Mesodermal cell (in vitro differentiated cells): Measurements from ENCODE around the gene TRABD.

Experiments used
- H3K27ac ChIP-seq: 2 replicates; pipeline ENCODE4 v1.7.0; 2013; ENCODE audit warnings: mild to moderate bottlenecking, low read depth, low read length, moderate library complexity; ENCODE audit not compliant: severe bottlenecking
- H3K36me3 ChIP-seq: 2 replicates; pipeline ENCODE4 v1.7.1; 2013; ENCODE audit warnings: mild to moderate bottlenecking, low read length, moderate library complexity; ENCODE audit not compliant: control insufficient read depth, insufficient read depth
- H3K4me1 ChIP-seq: one replicate; pipeline ENCODE4 v1.7.1; 2013; ENCODE audit warnings: mild to moderate bottlenecking, low read length; ENCODE audit not compliant: insufficient read depth, control insufficient read depth, poor library complexity, severe bottlenecking
- H3K4me3 ChIP-seq: 2 replicates; pipeline ENCODE4 v1.7.0; 2013; ENCODE audit warnings: low read length, control low read depth, mild to moderate bottlenecking; ENCODE audit not compliant: insufficient read depth, poor library complexity, severe bottlenecking; ENCODE audit errors: extremely low read depth
- H3K9me3 ChIP-seq: 2 replicates; pipeline ENCODE4 v1.7.1; 2013; ENCODE audit warnings: mild to moderate bottlenecking, low read length, moderate library complexity; ENCODE audit not compliant: control insufficient read depth
- WGBS, 2 experiments: methylation state at CpG; one replicate each; pipeline ENCODE4 v1.1.5; 2013; ENCODE audit warnings: missing lambda C conversion rate in 2 of 2; ENCODE audit not compliant: insufficient coverage in 2 of 2; 5-methylcytosine and 5-hydroxymethylcytosine counted together

The TRABD gene

GRCh38 chr22:50175921-50176849 lies 9.5 kb upstream of the TRABD start:
- H3K4me1 ChIP-seq = peaks cover 3% of the 10 kb centered on the region
- H3K4me3 ChIP-seq = no peak overlapping the region
- H3K36me3 ChIP-seq = no peaks in the 10 kb centered on the region
- 87 to 92% methylated on average over 21 to 22 of the region's 27 CpGs for WGBS, 2 experiments
- H3K9me3 ChIP-seq = no peaks in the 10 kb centered on the region
- H3K27ac ChIP-seq = no peak overlapping the region

- no peak overlapping the region for H3K27ac ChIP-seq
- 96 to 97% methylated on average over 71 to 74 of the region's 76 CpGs for WGBS, 2 experiments
- H3K36me3 ChIP-seq = no peaks in the 10 kb centered on the region
- H3K9me3 ChIP-seq = no peaks in the 10 kb centered on the region
- H3K4me3 ChIP-seq = no peak overlapping the region
- peaks cover 3% of the 10 kb centered on the region for H3K4me1 ChIP-seq
These were observed 8.7 kb upstream of the TRABD start for GRCh38 chr22:50176850-50177536.

- 95 to 97% methylated on average over 42 to 98 of the region's 98 CpGs for WGBS, 2 experiments
- Histone ChIP-seq H3K27ac (no peak overlapping the region), H3K4me1 (peaks cover 3% of the 10 kb centered on the region), H3K4me3 (no peak overlapping the region), H3K9me3 (no peaks in the 10 kb centered on the region), H3K36me3 (no peaks in the 10 kb centered on the region)
These were observed 7.9 kb upstream of the TRABD start for GRCh38 chr22:50177537-50178470.

- Histone ChIP-seq H3K4me1 (peaks cover 3% of the 10 kb centered on the region), H3K4me3 (no peak overlapping the region), H3K27ac (no peak overlapping the region), H3K36me3 (no peaks in the 10 kb centered on the region), H3K9me3 (no peaks in the 10 kb centered on the region)
- 91 to 97% methylated on average over 12 to 22 of the region's 22 CpGs for WGBS, 2 experiments
These were observed 7.2 kb upstream of the TRABD start for GRCh38 chr22:50178471-50178864.

- H3K36me3 ChIP-seq = no peaks in the 10 kb centered on the region
- WGBS, 2 experiments = 90 to 95% methylated on average over 57 to 58 of the region's 64 CpGs
- no peak overlapping the region for H3K27ac ChIP-seq
- H3K4me3 ChIP-seq = no peak overlapping the region
- H3K9me3 ChIP-seq = no peaks in the 10 kb centered on the region
- peaks cover 3% of the 10 kb centered on the region for H3K4me1 ChIP-seq
These were observed 6.5 kb upstream of the TRABD start for GRCh38 chr22:50178871-50179869.

- Histone ChIP-seq H3K9me3 (no peaks in the 10 kb centered on the region), H3K27ac (no peak overlapping the region), H3K36me3 (no peaks in the 10 kb centered on the region), H3K4me3 (no peak overlapping the region), H3K4me1 (peaks cover 8% of the 10 kb centered on the region)
- 92 to 94% methylated on average over 36 to 38 of the region's 39 CpGs for WGBS, 2 experiments
These were observed 5.6 kb upstream of the TRABD start for GRCh38 chr22:50179937-50180726.

GRCh38 chr22:50180727-50181521 lies 4.8 kb upstream of the TRABD start:
- Histone ChIP-seq H3K4me3 (no peak overlapping the region), H3K4me1 (peaks cover 8% of the 10 kb centered on the region), H3K36me3 (no peaks in the 10 kb centered on the region), H3K9me3 (no peaks in the 10 kb centered on the region), H3K27ac (no peak overlapping the region)
- 92 to 97% methylated on average over 23 to 27 of the region's 27 CpGs for WGBS, 2 experiments

- Histone ChIP-seq H3K4me3 (no peak overlapping the region), H3K27ac (no peak overlapping the region), H3K36me3 (no peaks in the 10 kb centered on the region), H3K9me3 (no peaks in the 10 kb centered on the region), H3K4me1 (peaks cover 11% of the 10 kb centered on the region)
- 85 to 91% methylated on average over 23 to 31 of the region's 31 CpGs for WGBS, 2 experiments
These were observed 3.3 kb upstream of the TRABD start for GRCh38 chr22:50182176-50183081.
